Omental fat pad (tissue), 4 donors: ENCODE measurements around the gene MALAT1. TPM values are rescaled to one million over a fixed set of nuclear protein-coding genes. Genes with fewer than 3 reads are reported as not detected.

Source experiments
- ATAC-seq: fragments of 150-250 bp; one replicate; pipeline ENCODE4 v1.9.1; 2016; ENCODE audit warnings: mild to moderate bottlenecking, moderate library complexity; ENCODE audit not compliant: low FRiP score
- DNase-seq: peaks from one replicate; pipeline ENCODE4 v3.0.0-alpha.2; 2019; ENCODE audit warnings: low spot score
- CTCF ChIP-seq, 3 donors: fragments of 450-650 bp; IDR thresholded peaks; one replicate each; pipeline ENCODE4 v1.5.1; 2016 to 2017; ENCODE audit warnings: antibody characterized with exemption in 3 of 3, mild to moderate bottlenecking in 3 of 3, moderate library complexity in 2 of 3
- total RNA-seq, 4 donors: library from RNA; depleted of rRNA; stranded (reverse); fragments of >200 nt; gene quantifications; one replicate each; pipeline ENCODE4 v1.1.0, GENCODE V29; 2016

MALAT1 gene
- total RNA-seq, 4 donors from 2014 or later: 11,614 to 21,764 (median 16,063) TPM

- peak; percentile 95 for DNase-seq
- TF ChIP-seq CTCF (IDR thresholded peaks at IDR 0.05): no peak
- peak; percentile 80 for ATAC-seq
Measured at GRCh38 chr11:65497141-65498041, 1.5 kb upstream of the MALAT1 start.

- TF ChIP-seq CTCF (IDR thresholded peaks at IDR 0.05): no peak
- ATAC-seq: no peak
Measured at GRCh38 chr11:65498042-65498726, 661 bp upstream of the MALAT1 start.

GRCh38 chr11:65498727-65498976, 193 bp upstream of the MALAT1 start:
- no peak for DNase-seq
- ATAC-seq: no peak
- TF ChIP-seq CTCF (IDR thresholded peaks at IDR 0.05): no peak

More at GRCh38 chr11:65498042-65498726, 661 bp upstream of the MALAT1 start:
- peak; percentile 46 for DNase-seq

- no peak for TF ChIP-seq CTCF (IDR thresholded peaks at IDR 0.05)
- DNase-seq (no peak), ATAC-seq (no peak)
Measured at GRCh38 chr11:65499713-65500386, 1.0 kb downstream of the MALAT1 start.

GRCh38 chr11:65500387-65501185, 1.7 kb downstream of the MALAT1 start:
- TF ChIP-seq CTCF (IDR thresholded peaks at IDR 0.05): no peak
- ATAC-seq (no peak), DNase-seq (peak; percentile 21)

GRCh38 chr11:65501186-65501471, 2.3 kb downstream of the MALAT1 start:
- ATAC-seq (no peak), DNase-seq (no peak)
- TF ChIP-seq CTCF (IDR thresholded peaks at IDR 0.05): no peak
